VCaP (cell line): ENCODE results near the gene SLC22A17.
"Not testable (repeated sequence)": the region's sequence is repeated elsewhere in the genome, so short reads cannot be mapped to it uniquely, and the experiment has no call there.

Experiments
- H3K27ac ChIP-seq: fragments of 450-650 bp; 2 replicates; pipeline ENCODE4 v1.5.1; 2017
- CTCF ChIP-seq: fragments of 450-650 bp; conservative IDR thresholded peaks from 2 replicates; pipeline ENCODE4 v1.5.1; 2017; ENCODE audit warnings: mild to moderate bottlenecking, moderate library complexity

SLC22A17 gene

GRCh38 chr14:23352506-23353432, at the start of gene SLC22A17:
Gene SLC22A17 (minus strand): TSS chr14:23352887.
- peak within 1 kb of the TSS; percentile 51 for H3K27ac ChIP-seq
- peak; percentile 24; the same call in 1 of the 2 replicates for TF ChIP-seq CTCF

GRCh38 chr14:23401291-23401690, 48.6 kb upstream of the SLC22A17 start:
- no peak for TF ChIP-seq CTCF
- H3K27ac ChIP-seq, result no peak overlapping the region

GRCh38 chr14:23400496-23401149, 47.9 kb upstream of the SLC22A17 start:
- H3K27ac ChIP-seq, result not testable (repeated sequence)

GRCh38 chr14:23399591-23399990, 46.9 kb upstream of the SLC22A17 start:
- H3K27ac ChIP-seq, result no peak overlapping the region
- no peak for TF ChIP-seq CTCF

GRCh38 chr14:23399136-23399535, 46.4 kb upstream of the SLC22A17 start:
- TF ChIP-seq CTCF, result no peak
- H3K27ac ChIP-seq, result no peak overlapping the region

GRCh38 chr14:23398348-23398747, 45.7 kb upstream of the SLC22A17 start:
- TF ChIP-seq CTCF, result no peak
- no peak overlapping the region for H3K27ac ChIP-seq

- no peak overlapping the region for H3K27ac ChIP-seq
- no peak for TF ChIP-seq CTCF
These were observed 44.2 kb upstream of the SLC22A17 start for GRCh38 chr14:23396781-23397407.
